RWPE1 (cell line): ENCODE measurements around the gene SELENOF.

ENCODE experiments used
- CTCF ChIA-PET: fragments of 350-600 bp; sonication (Branson Sonifier 250); formaldehyde crosslinking; extraction: SDS; loops from one replicate; lab custom pipeline; 2021; lab: Yijun Ruan, JAX
- POLR2A ChIA-PET: fragments of 400-600 bp; formaldehyde crosslinking; extraction: SDS; loops from one replicate; lab custom pipeline; 2020; ENCODE audit warnings: antibody characterized with exemption; ENCODE audit not compliant: low non-redundant PET; lab: Yijun Ruan, JAX
- DNase-seq: peaks from one replicate; pipeline ENCODE4 v3.0.0; 2012; ENCODE audit warnings: low spot score
- H3K27ac ChIP-seq: fragments of 450-650 bp; 2 replicates; pipeline ENCODE4 v1.5.1; 2017
- TF ChIP-seq, protein P1 (sequence below): fragments of 450-650 bp; conservative IDR thresholded peaks from 2 replicates; pipeline ENCODE4 v1.5.1; 2017; ENCODE audit warnings: low read depth, mild to moderate bottlenecking

The SELENOF gene

DNA sequence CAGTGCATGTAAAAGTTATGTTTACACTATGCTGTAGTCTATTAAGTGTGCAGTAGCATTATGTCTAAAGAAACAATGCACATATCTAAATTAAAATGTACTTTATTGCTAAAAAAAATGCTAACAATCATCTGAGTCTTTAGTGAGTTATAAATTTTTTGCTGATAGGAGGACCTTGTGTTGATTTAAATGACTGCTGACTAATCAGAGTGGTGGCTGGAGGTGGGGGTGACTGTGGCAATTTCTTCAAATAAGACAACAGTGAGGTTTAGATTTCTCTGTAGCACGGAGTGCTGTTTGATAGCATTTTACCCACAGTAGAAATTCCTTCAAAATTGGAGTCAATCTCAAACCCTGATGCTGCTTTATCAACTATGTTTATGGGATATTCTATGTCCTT, 37.5 kb upstream of the SELENOF start:
- no peak overlapping the region for H3K27ac ChIP-seq
- TF ChIP-seq, protein P1, sequence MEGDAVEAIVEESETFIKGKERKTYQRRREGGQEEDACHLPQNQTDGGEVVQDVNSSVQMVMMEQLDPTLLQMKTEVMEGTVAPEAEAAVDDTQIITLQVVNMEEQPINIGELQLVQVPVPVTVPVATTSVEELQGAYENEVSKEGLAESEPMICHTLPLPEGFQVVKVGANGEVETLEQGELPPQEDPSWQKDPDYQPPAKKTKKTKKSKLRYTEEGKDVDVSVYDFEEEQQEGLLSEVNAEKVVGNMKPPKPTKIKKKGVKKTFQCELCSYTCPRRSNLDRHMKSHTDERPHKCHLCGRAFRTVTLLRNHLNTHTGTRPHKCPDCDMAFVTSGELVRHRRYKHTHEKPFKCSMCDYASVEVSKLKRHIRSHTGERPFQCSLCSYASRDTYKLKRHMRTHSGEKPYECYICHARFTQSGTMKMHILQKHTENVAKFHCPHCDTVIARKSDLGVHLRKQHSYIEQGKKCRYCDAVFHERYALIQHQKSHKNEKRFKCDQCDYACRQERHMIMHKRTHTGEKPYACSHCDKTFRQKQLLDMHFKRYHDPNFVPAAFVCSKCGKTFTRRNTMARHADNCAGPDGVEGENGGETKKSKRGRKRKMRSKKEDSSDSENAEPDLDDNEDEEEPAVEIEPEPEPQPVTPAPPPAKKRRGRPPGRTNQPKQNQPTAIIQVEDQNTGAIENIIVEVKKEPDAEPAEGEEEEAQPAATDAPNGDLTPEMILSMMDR = no peak
- CTCF ChIA-PET = no interaction called here
- DNase-seq = no peak
- POLR2A ChIA-PET = no interaction called here

DNA sequence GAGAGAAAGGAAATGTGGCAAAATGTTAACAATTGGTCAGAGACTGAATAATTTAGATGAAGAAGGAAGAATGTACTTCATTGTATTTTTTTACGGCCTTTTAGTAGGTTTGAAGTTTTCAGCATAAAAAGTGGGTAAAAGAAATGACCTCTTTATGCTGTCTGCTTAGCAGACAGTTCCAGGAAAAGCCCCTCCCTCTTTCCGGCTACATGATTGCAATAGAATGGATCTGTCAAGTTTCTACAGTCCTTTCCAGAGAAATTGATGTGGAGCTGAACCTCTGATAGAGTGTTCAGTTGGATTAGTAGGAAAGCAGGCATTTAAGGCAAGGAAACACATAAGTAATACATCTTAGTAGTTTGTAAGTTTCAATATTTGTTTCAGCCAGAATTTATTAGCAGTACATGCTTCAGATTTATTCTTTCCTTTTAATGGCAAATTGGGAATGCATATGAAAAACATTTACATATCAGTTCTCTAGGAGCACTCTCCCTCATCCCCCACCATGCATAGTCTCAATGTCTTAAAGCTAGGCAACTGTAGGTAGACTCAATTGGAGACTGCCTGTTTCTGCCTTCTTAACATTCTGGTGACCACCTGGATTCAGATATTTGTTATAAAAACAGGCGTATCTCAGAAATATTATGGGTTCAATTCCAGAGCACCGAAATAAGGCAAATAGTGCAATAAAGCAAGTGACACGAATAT, 36.9 kb upstream of the SELENOF start:
- no peak for DNase-seq
- no peak overlapping the region for H3K27ac ChIP-seq
- TF ChIP-seq, protein P1 = no peak
- ChIA-PET CTCF (no interaction called here), POLR2A (no interaction called here)

DNA sequence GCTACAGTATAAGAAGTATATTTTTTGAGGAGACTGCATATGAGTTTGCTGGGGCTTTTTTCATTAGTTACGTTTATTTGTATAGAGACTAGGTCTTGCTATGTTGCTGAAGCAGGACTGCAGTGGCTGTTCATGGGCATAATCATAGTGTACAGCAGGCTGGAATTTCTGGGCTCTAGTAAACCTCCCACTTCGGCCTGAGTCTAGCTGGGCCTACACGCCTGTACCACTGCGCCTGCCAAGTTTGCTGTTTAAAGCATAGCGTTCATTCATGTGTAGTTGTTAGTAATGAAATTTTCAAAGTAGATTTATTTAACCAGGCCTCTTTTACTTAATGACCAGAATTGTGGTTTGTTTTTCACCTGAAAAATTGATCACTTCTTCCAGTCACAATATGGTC, 34.3 kb upstream of the SELENOF start:
- TF ChIP-seq, protein P1 = no peak
- H3K27ac ChIP-seq = no peak overlapping the region
- POLR2A ChIA-PET = no interaction called here
- CTCF ChIA-PET = interaction anchor here (0.6 kb wide), 1 partner anchor 210 kb away, joined by 5 read pairs; no protein-coding TSS in a partner anchor
- DNase-seq = no peak

DNA sequence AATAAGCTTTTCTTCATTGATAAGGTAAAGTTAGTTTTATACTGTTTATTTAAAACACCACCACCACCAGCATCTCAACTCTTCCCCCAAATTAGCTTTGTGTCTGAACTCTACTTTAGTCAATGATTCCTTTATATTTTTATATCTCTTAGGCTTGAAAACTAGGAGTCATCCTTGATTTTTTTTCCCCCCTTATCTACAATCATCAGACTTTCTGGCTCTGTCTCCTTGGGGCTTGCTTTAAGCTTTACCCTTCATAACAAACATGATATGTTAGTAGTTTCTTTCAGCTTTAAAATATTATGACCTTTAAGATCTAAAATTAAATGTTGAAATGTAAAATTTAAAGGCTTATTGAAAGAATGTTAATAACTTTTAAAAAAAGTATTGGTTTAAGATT, 28.8 kb upstream of the SELENOF start:
- TF ChIP-seq, protein P1 = no peak
- ChIA-PET CTCF (interaction anchor here (0.5 to 0.6 kb wide), 2 partner anchors 16 to 1660 kb away, joined by 3 to 4 read pairs; no protein-coding TSS in a partner anchor), POLR2A (no interaction called here)
- no peak overlapping the region for H3K27ac ChIP-seq
- DNase-seq = no peak

DNA sequence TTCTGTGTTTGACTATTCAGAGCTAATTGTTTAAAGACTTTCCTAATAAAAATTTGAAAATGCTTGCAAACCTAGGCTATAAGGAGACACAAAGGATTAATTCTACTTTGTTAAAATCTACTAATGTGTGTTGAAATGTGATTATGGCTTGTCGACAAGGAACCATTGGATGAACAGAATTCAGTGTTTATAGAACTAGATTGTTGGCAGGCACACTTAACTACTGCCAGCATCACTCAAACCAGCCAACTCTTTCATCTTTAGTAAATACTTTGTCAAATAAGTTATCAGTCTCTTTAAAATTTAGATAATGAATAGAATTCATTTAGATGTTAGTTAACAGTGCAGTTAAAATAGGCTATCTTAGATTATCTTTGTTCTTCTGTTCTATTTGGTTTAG, 28.1 kb upstream of the SELENOF start:
- DNase-seq = no peak
- TF ChIP-seq, protein P1 = no peak
- ChIA-PET POLR2A (no interaction called here), CTCF (interaction anchor here (0.6 kb wide), 1 partner anchor 596 kb away, joined by 4 read pairs; no protein-coding TSS in a partner anchor)
- H3K27ac ChIP-seq = no peak overlapping the region

DNA sequence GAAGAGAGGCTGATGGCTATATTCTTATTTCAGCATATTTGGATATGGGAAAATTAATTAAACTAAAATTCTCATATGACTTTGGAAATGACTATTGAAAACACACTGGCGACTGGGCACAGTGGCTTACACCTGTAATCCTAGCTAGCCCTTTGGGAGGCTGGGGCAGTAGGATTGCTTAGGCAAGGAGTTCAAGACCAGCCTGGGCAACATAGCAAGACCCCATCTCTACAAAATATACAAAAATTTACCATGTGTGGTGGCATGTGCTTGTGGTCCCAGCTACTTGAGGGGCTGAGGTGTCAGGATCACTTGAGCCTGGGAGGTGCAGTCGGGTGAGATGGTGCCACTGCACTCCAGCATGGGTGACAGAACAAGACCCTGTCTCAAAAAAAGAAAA, 26.7 kb upstream of the SELENOF start:
- no peak for DNase-seq
- TF ChIP-seq, protein P1 = no peak
- POLR2A ChIA-PET = no interaction called here
- CTCF ChIA-PET = interaction anchor here (1.2 kb wide), 1 partner anchor 25 kb away, joined by 3 read pairs; no protein-coding TSS in a partner anchor
- H3K27ac ChIP-seq = no peak overlapping the region
